ENCODE measurements around the gene BPTF.
"Not testable (repeated sequence)": the region's sequence is repeated elsewhere in the genome, so short reads cannot be mapped to it uniquely, and the experiment has no call there.

Gene BPTF

GRCh38 chr17:67833946-67834631, 8.8 kb downstream of the BPTF start:
- no peak for DNase-seq

GRCh38 chr17:67834634-67835033, 9.3 kb downstream of the BPTF start:
- no peak for DNase-seq

- no peak for DNase-seq
Observed at GRCh38 chr17:67836205-67836987, 11.1 kb downstream of the BPTF start.

- no peak for DNase-seq
Observed at GRCh38 chr17:67837965-67838364, 12.7 kb downstream of the BPTF start.

GRCh38 chr17:67838538-67838937, 13.2 kb downstream of the BPTF start:
- DNase-seq, result no peak

GRCh38 chr17:67841992-67842391, 16.7 kb downstream of the BPTF start:
- DNase-seq, result no peak

- DNase-seq, result no peak
Observed at GRCh38 chr17:67842648-67843047, 17.3 kb downstream of the BPTF start.

GRCh38 chr17:67845374-67845773, 20.1 kb downstream of the BPTF start:
- DNase-seq, result no peak

- DNase-seq, result not testable (repeated sequence)
Observed at GRCh38 chr17:67848189-67848588, 22.9 kb downstream of the BPTF start.

- DNase-seq, result peak in 1 of 2 donors; percentile 37
Observed at GRCh38 chr17:67848846-67849245, 23.5 kb downstream of the BPTF start.

GRCh38 chr17:67850991-67851631, 25.8 kb downstream of the BPTF start:
- no peak for DNase-seq

- no peak for DNase-seq
Observed at GRCh38 chr17:67853703-67854102, 28.4 kb downstream of the BPTF start.

- DNase-seq, result no peak
Observed at GRCh38 chr17:67854378-67854777, 29.1 kb downstream of the BPTF start.

- DNase-seq, result peak; percentile 52 to 62
Observed at GRCh38 chr17:67855504-67856324, 30.4 kb downstream of the BPTF start.

- DNase-seq, result not testable (repeated sequence)
Observed at GRCh38 chr17:67856402-67856801, 31.1 kb downstream of the BPTF start.

GRCh38 chr17:67862614-67863217, 37.4 kb downstream of the BPTF start:
- no peak for DNase-seq

- DNase-seq, result no peak
Observed at GRCh38 chr17:67863624-67864247, 38.4 kb downstream of the BPTF start.

GRCh38 chr17:67865438-67865837, 40.1 kb downstream of the BPTF start:
- DNase-seq, result no peak

GRCh38 chr17:67867591-67867990, 42.3 kb downstream of the BPTF start:
- DNase-seq, result no peak

GRCh38 chr17:67868176-67868575, 42.9 kb downstream of the BPTF start:
- DNase-seq, result no peak

- DNase-seq, result no peak
Observed at GRCh38 chr17:67879662-67880061, 54.4 kb downstream of the BPTF start.

GRCh38 chr17:67881083-67881482, 55.8 kb downstream of the BPTF start:
- no peak for DNase-seq
